ENCODE results near the gene MAPKAPK2. TPM values are rescaled to one million over a fixed set of nuclear protein-coding genes. Genes with fewer than 3 reads are reported as not detected.

Gene MAPKAPK2
- polyA plus RNA-seq, 1 donor (not counting 4 experiments of a cell fraction or from before 2014, with no cell fraction given), result 41.5 TPM

GRCh38 chr1:206695733-206696132 lies 11.0 kb downstream of the MAPKAPK2 start:
- Histone ChIP-seq H3K27me3 (ENCODE audit: control insufficient read depth, extremely low read depth, insufficient read depth, low read length) (no peaks in the 10 kb centered on the region), H3K9me1 (ENCODE audit: control insufficient read depth, extremely low read depth, insufficient read depth, low read length) (peaks cover 3% of the 10 kb centered on the region), H3K9me3 (ENCODE audit: control insufficient read depth, low read depth, low read length) (no peaks in the 10 kb centered on the region), H3K79me2 (ENCODE audit: control insufficient read depth, insufficient read depth, low read length) (peaks cover 98% of the 10 kb centered on the region), H2AFZ (ENCODE audit: control insufficient read depth, low read length) (no peak overlapping the region), H4K20me1 (ENCODE audit: control insufficient read depth, extremely low read depth, insufficient read depth, low read length) (peaks cover 30% of the 10 kb centered on the region), H3K4me1 (ENCODE audit: control insufficient read depth, extremely low read depth, insufficient read depth, low read length) (no peaks in the 10 kb centered on the region), H3K27ac (ENCODE audit: control insufficient read depth, insufficient read depth, low read length) (no peak overlapping the region), H3K4me3 (ENCODE audit: control insufficient read depth in 2 of 3, extremely low read depth in 1 of 3, insufficient read depth in 2 of 3, low read depth in 1 of 3, low read length in 3 of 3) (no peak overlapping the region), H3K36me3 (ENCODE audit: control insufficient read depth in 2 of 2, extremely low read depth in 1 of 2, insufficient read depth in 2 of 2, low read length in 2 of 2) (peaks cover 11% of the 10 kb centered on the region in 2 experiments), H3K4me2 (ENCODE audit: control insufficient read depth, extremely low read depth, insufficient read depth, low read depth, low read length) (no peak overlapping the region), H3K9ac (ENCODE audit: control insufficient read depth, extremely low read depth, insufficient read depth, low read length) (no peak overlapping the region)
- no peak for FAIRE-seq
- dilution Hi-C loops (cut with MboI; ENCODE audit: extremely low pct_ligation_motif_present, low sequenced_read_pairs), result no loop called here
- no peak for DNase-seq (ENCODE audit: low read depth, low spot score)
- TF ChIP-seq EZH2 (IDR thresholded peaks at IDR 0.05; ENCODE audit: low read length) (no peak), CTCF (optimal IDR thresholded peaks at IDR 0.05 in 1 of 3, IDR thresholded peaks at IDR 0.05 in 1 of 3, conservative IDR thresholded peaks at IDR 0.05 in 1 of 3; ENCODE audit: extremely low read depth in 1 of 3, insufficient read depth in 2 of 3, low read length in 3 of 3) (no peak)

- peaks cover 24% of the 10 kb centered on the region for H4K20me1 ChIP-seq (ENCODE audit: control insufficient read depth, extremely low read depth, insufficient read depth, low read length)
- H3K79me2 ChIP-seq (ENCODE audit: control insufficient read depth, insufficient read depth, low read length), result peaks cover 97% of the 10 kb centered on the region
- H2AFZ ChIP-seq (ENCODE audit: control insufficient read depth, low read length), result no peak overlapping the region
- no peak overlapping the region for H3K4me2 ChIP-seq (ENCODE audit: control insufficient read depth, extremely low read depth, insufficient read depth, low read depth, low read length)
- no peak for DNase-seq (ENCODE audit: low read depth, low spot score)
- H3K4me1 ChIP-seq (ENCODE audit: control insufficient read depth, extremely low read depth, insufficient read depth, low read length), result peaks cover 3% of the 10 kb centered on the region
- H3K4me3 ChIP-seq (ENCODE audit: control insufficient read depth in 2 of 3, extremely low read depth in 1 of 3, insufficient read depth in 2 of 3, low read depth in 1 of 3, low read length in 3 of 3), result no peak overlapping the region
- H3K9ac ChIP-seq (ENCODE audit: control insufficient read depth, extremely low read depth, insufficient read depth, low read length), result no peak overlapping the region
- FAIRE-seq, result no peak
- dilution Hi-C loops (cut with MboI; ENCODE audit: extremely low pct_ligation_motif_present, low sequenced_read_pairs), result no loop called here
- H3K27ac ChIP-seq (ENCODE audit: control insufficient read depth, insufficient read depth, low read length), result no peak overlapping the region
- no peaks in the 10 kb centered on the region for H3K9me1 ChIP-seq (ENCODE audit: control insufficient read depth, extremely low read depth, insufficient read depth, low read length)
- H3K36me3 ChIP-seq (ENCODE audit: control insufficient read depth in 2 of 2, extremely low read depth in 1 of 2, insufficient read depth in 2 of 2, low read length in 2 of 2), result peaks cover 11% of the 10 kb centered on the region in 2 experiments
- H3K9me3 ChIP-seq (ENCODE audit: control insufficient read depth, low read depth, low read length), result no peaks in the 10 kb centered on the region
- no peaks in the 10 kb centered on the region for H3K27me3 ChIP-seq (ENCODE audit: control insufficient read depth, extremely low read depth, insufficient read depth, low read length)
- TF ChIP-seq CTCF (optimal IDR thresholded peaks at IDR 0.05 in 1 of 3, IDR thresholded peaks at IDR 0.05 in 1 of 3, conservative IDR thresholded peaks at IDR 0.05 in 1 of 3; ENCODE audit: extremely low read depth in 1 of 3, insufficient read depth in 2 of 3, low read length in 3 of 3) (no peak), EZH2 (IDR thresholded peaks at IDR 0.05; ENCODE audit: low read length) (no peak)
Measured at GRCh38 chr1:206696812-206697585, 12.3 kb downstream of the MAPKAPK2 start.
